Neural progenitor cell (in vitro differentiated cells): ENCODE results near the gene DNAH10.

Experiments
- CTCF ChIP-seq: fragments of 200-600 bp; sonication (generic); IDR thresholded peaks from 2 replicates; pipeline ENCODE4 v1.5.1; 2017; ENCODE audit warnings: antibody characterized with exemption, mild to moderate bottlenecking
- EZH2 ChIP-seq: fragments of 200-600 bp; sonication (generic); IDR thresholded peaks from 2 replicates; pipeline ENCODE4 v1.6.1; 2017; ENCODE audit warnings: antibody characterized with exemption, mild to moderate bottlenecking, moderate library complexity
- EZH2phosphoT487 ChIP-seq: fragments of 200-600 bp; sonication (generic); IDR thresholded peaks from 2 replicates; pipeline ENCODE4 v1.6.1; 2017; ENCODE audit warnings: antibody characterized with exemption

- no peak for TF ChIP-seq CTCF
- TF ChIP-seq EZH2: no peak
- no peak for TF ChIP-seq EZH2phosphoT487
These were observed 2.0 kb downstream of the DNAH10 start for GRCh38 chr12:123764109-123764508.
